HCT116 (cell line): Measurements from ENCODE around the gene LY6G6F. TPM values are rescaled to one million over a fixed set of nuclear protein-coding genes. Genes with fewer than 3 reads are reported as not detected.

ENCODE experiments used
- microRNA-seq: library from miRNA; unstranded; fragments of <30 nt; microRNA quantifications from one replicate; pipeline ENCODE4, GENCODE V29; 2016; ENCODE audit warnings: borderline number of aligned reads
- total RNA-seq: library from RNA; stranded (reverse); gene quantifications from one replicate; pipeline ENCODE4 v1.2.1, GENCODE V29; 2021; ENCODE audit not compliant: unreplicated experiment

Gene LY6G6F
- total RNA-seq, 1 experiment from 2014 or later: not detected

Small RNAs within 50 kb of the gene (microRNA-seq; reads per million reads assigned to microRNA genes)
- not detected for gene MIR4646

Other genes with a start within 250 kb of the LY6G6F start
- 21.7 TPM for gene MICB, start 208.7 kb upstream of the LY6G6F start, total RNA-seq
- gene MCCD1, start 177.9 kb upstream of the LY6G6F start, total RNA-seq: not detected
- gene DDX39B, start 164.9 kb upstream of the LY6G6F start, total RNA-seq: 545 TPM
- 1.8 TPM for gene ATP6V1G2, start 160.3 kb upstream of the LY6G6F start, total RNA-seq
- gene NFKBIL1, start 159.3 kb upstream of the LY6G6F start, total RNA-seq: 26.6 TPM
- gene LTA, start 134.6 kb upstream of the LY6G6F start, total RNA-seq: 1.1 TPM
- gene TNF, start 131.3 kb upstream of the LY6G6F start, total RNA-seq: 0.59 TPM
- gene LTB, start 124.4 kb upstream of the LY6G6F start, total RNA-seq: 0.64 TPM
- gene LST1, start 120.6 kb upstream of the LY6G6F start, total RNA-seq: 0.69 TPM
- gene NCR3, start 113.9 kb upstream of the LY6G6F start, total RNA-seq: not detected
- not detected for gene AIF1, start 91.6 kb upstream of the LY6G6F start, total RNA-seq
- gene PRRC2A, start 86.2 kb upstream of the LY6G6F start, total RNA-seq: 250 TPM
- 368 TPM for gene BAG6, start 54.2 kb upstream of the LY6G6F start, total RNA-seq
- gene APOM, start 51.0 kb upstream of the LY6G6F start, total RNA-seq: 2.2 TPM
- 13.4 TPM for gene C6orf47, start 46.1 kb upstream of the LY6G6F start, total RNA-seq
- gene GPANK1, start 41.9 kb upstream of the LY6G6F start, total RNA-seq: 14.8 TPM
- gene CSNK2B, start 40.8 kb upstream of the LY6G6F start, total RNA-seq: 210 TPM
- gene LY6G5B, start 36.9 kb upstream of the LY6G6F start, total RNA-seq: 15.4 TPM
- 1.7 TPM for gene LY6G5C, start 25.8 kb upstream of the LY6G6F start, total RNA-seq
- 32.4 TPM for gene ABHD16A, start 3.5 kb upstream of the LY6G6F start, total RNA-seq
- not detected for gene LY6G6D, start 8.5 kb downstream of the LY6G6F start, total RNA-seq
- 0.54 TPM for gene LY6G6C, start 14.9 kb downstream of the LY6G6F start, total RNA-seq
- gene MPIG6B, start 16.5 kb downstream of the LY6G6F start, total RNA-seq: 0.42 TPM
- gene DDAH2, start 22.4 kb downstream of the LY6G6F start, total RNA-seq: 43.4 TPM
- 432 TPM for gene CLIC1, start 29.7 kb downstream of the LY6G6F start, total RNA-seq
- 90.4 TPM for gene MSH5, start 33.1 kb downstream of the LY6G6F start, total RNA-seq
- 18.2 TPM for gene SAPCD1, start 55.8 kb downstream of the LY6G6F start, total RNA-seq
- 14.6 TPM for gene VWA7, start 70.5 kb downstream of the LY6G6F start, total RNA-seq
- gene VARS1, start 88.9 kb downstream of the LY6G6F start, total RNA-seq: 254 TPM
- 89.7 TPM for gene LSM2, start 100.1 kb downstream of the LY6G6F start, total RNA-seq
- 0.12 TPM for gene HSPA1L, start 108.4 kb downstream of the LY6G6F start, total RNA-seq
- gene HSPA1A, start 108.7 kb downstream of the LY6G6F start, total RNA-seq: 5.0 TPM
- 214 TPM for gene HSPA1B, start 120.9 kb downstream of the LY6G6F start, total RNA-seq
- 15.1 TPM for gene NEU1, start 156.0 kb downstream of the LY6G6F start, total RNA-seq
- 0.74 TPM for gene SLC44A4, start 172.1 kb downstream of the LY6G6F start, total RNA-seq
- 84.0 TPM for gene EHMT2, start 190.8 kb downstream of the LY6G6F start, total RNA-seq
- gene ZBTB12, start 195.2 kb downstream of the LY6G6F start, total RNA-seq: 10.3 TPM
- 3.1 TPM for gene C2, start 220.9 kb downstream of the LY6G6F start, total RNA-seq
- gene CFB, start 239.2 kb downstream of the LY6G6F start, total RNA-seq: 1.5 TPM